Naive thymus-derived CD4-positive, alpha-beta T cell (primary cell): ENCODE data around the gene NR2F1. TPM values are rescaled to one million over a fixed set of nuclear protein-coding genes. Genes with fewer than 3 reads are reported as not detected.

Experiments used
- ATAC-seq: fragments of 150-1000 bp; cut with Tn5 transposase; 2 replicates; pipeline ENCODE4 v1.10.0; 2021; ENCODE audit warnings: mild to moderate bottlenecking, moderate library complexity
- CTCF ChIA-PET: fragments of 350-600 bp; sonication (Branson Sonifier 250); formaldehyde crosslinking; loops from one replicate; lab custom pipeline; 2021; ENCODE audit warnings: antibody characterized with exemption; lab: Charles Lee
- POLR2A ChIA-PET: fragments of 350-600 bp; sonication (Branson Sonifier 250); formaldehyde crosslinking; loops from one replicate; lab custom pipeline; 2021; ENCODE audit warnings: antibody characterized with exemption, inconsistent platforms; lab: Charles Lee
- DNase-seq, 9 donors: peaks; one replicate each; pipeline versions ENCODE4 v3.0.0 to v3.0.0-alpha.2; 2020 to 2022; ENCODE audit warnings: mixed read lengths in 1 of 9
- H3K27ac ChIP-seq: one replicate; pipeline ENCODE4 v1.7.0; 2013; ENCODE audit warnings: mild to moderate bottlenecking, low read depth, low read length, moderate library complexity
- H3K27me3 ChIP-seq, 2 donors: one replicate each; pipeline ENCODE4 v1.7.0; 2013; ENCODE audit warnings: low read length in 2 of 2, mild to moderate bottlenecking in 2 of 2, moderate library complexity in 2 of 2; ENCODE audit not compliant: control insufficient read depth in 2 of 2, insufficient read depth in 2 of 2
- H3K36me3 ChIP-seq, 3 experiments: 1 replicate in 2 of 3; 2 replicates in 1 of 3; pipeline ENCODE4 v1.7.0; 2013; ENCODE audit warnings: low read length in 3 of 3, mild to moderate bottlenecking in 3 of 3, moderate library complexity in 1 of 3; ENCODE audit not compliant: insufficient read depth in 3 of 3, control insufficient read depth in 2 of 3
- H3K4me1 ChIP-seq, 2 donors: one replicate each; pipeline ENCODE4 v1.7.0; 2013; ENCODE audit warnings: low read length in 2 of 2, mild to moderate bottlenecking in 2 of 2, moderate library complexity in 1 of 2; ENCODE audit not compliant: control insufficient read depth in 2 of 2, insufficient read depth in 2 of 2
- H3K4me3 ChIP-seq: 2 replicates; pipeline ENCODE4 v1.7.0; 2013; ENCODE audit warnings: mild to moderate bottlenecking, low read length
- H3K9me3 ChIP-seq, 3 experiments: 1 replicate in 2 of 3; 2 replicates in 1 of 3; pipeline ENCODE4 v1.7.0; 2013; ENCODE audit warnings: low read length in 3 of 3; ENCODE audit not compliant: control insufficient read depth in 2 of 3
- H3K27ac Mint-ChIP-seq, 9 donors: one replicate each; pipeline ENCODE4 v1.8.0; 2020 to 2022; ENCODE audit warnings: mixed read lengths in 9 of 9, mild to moderate bottlenecking in 8 of 9, moderate library complexity in 5 of 9, inconsistent platforms in 2 of 9
- H3K27me3 Mint-ChIP-seq, 5 donors: one replicate each; pipeline ENCODE4 v1.8.0; 2021 to 2022; ENCODE audit warnings: mixed read lengths in 5 of 5, mild to moderate bottlenecking in 1 of 5
- H3K36me3 Mint-ChIP-seq, 5 donors: one replicate each; pipeline ENCODE4 v1.8.0; 2020 to 2022; ENCODE audit warnings: mixed read lengths in 5 of 5, mild to moderate bottlenecking in 3 of 5, inconsistent platforms in 1 of 5
- H3K4me1 Mint-ChIP-seq, 7 donors: one replicate each; pipeline ENCODE4 v1.8.0; 2020 to 2022; ENCODE audit warnings: mixed read lengths in 7 of 7, mild to moderate bottlenecking in 3 of 7, inconsistent platforms in 1 of 7
- H3K4me3 Mint-ChIP-seq, 10 donors: one replicate each; pipeline ENCODE4 v1.8.0; 2020 to 2022; ENCODE audit warnings: mild to moderate bottlenecking in 10 of 10, mixed read lengths in 10 of 10, moderate library complexity in 6 of 10, inconsistent platforms in 2 of 10
- H3K9me3 Mint-ChIP-seq, 11 donors: one replicate each; pipeline ENCODE4 v1.8.0; 2020 to 2022; ENCODE audit warnings: mixed read lengths in 11 of 11, mild to moderate bottlenecking in 4 of 11, inconsistent platforms in 1 of 11, moderate library complexity in 1 of 11
- intact Hi-C, 2 donors: fragments of 100-400 bp; cut with micrococcal nuclease; formaldehyde crosslinking; loops; one replicate each; pipeline ENCODE4 v1.15.1; 2023
- polyA plus RNA-seq, 2 donors: library from polyadenylated mRNA; unstranded; fragments of 300-500 nt; fragmentation: Illumina TruSeq; gene quantifications; one replicate each; pipeline ENCODE4 v1.2.3, GENCODE V29; 2021
- total RNA-seq, 6 experiments: library from RNA in 5 of 6; stranded (reverse) in 5 of 6; gene quantifications; 1 replicate in 5 of 6; 2 replicates in 1 of 6; pipeline ENCODE4 v1.2.3 and lab custom pipeline; 2021 to 2026

Gene NR2F1
- total and polyA plus RNA-seq, 7 experiments from 2014 or later = not detected

DNA sequence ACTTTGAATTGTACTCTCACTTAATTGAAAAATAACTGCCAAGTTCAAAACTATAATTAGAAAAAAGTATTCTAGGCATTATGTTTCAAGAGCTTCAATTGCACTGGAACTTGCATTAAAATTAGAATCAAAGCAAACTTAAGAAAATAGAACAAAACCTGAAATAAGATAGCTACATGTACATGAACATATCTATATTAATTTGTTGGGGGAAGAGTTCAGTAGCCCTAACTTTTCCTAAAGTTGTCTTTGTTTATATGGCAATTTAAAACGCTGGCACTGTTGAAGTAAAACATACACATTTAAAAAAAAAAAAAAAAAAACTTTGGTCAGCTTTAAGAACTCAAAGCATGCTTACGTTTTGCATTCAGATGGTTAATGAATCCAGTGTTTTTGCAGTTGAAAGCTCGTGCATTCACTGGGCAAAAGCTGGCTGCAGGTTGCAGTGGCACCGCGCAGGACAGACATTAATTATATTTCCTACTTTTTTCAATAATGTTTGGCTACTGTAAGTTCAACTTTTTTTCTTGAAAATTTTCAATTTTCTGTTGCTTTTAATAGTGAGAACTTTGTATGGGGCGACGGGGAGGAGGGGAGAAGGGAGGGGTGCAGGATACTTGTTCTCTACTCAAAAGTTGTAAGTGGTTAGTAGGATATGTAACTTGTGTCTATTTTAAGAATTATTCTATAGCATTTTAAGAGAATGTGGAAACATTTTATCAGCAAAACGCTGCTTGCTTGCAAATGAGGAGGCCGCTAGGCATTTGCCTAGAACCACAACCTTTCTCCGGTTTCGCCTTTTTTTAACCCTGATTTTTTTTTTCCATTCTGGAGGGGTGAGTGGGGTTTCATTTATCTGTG, 3.9 kb downstream of the NR2F1 start:
- H3K9me3 Mint-ChIP-seq = peaks cover 0 to 26% (median 5%) of the 10 kb centered on the region in 11 donors
- peaks cover 38 to 43% of the 10 kb centered on the region in 2 donors for H3K27me3 ChIP-seq
- H3K4me3 ChIP-seq = no peak overlapping the region
- DNase-seq (no peak), ATAC-seq (no peak)
- POLR2A ChIA-PET = interaction anchor here (0.6 to 0.7 kb wide), 2 partner anchors 23 to 75 kb away, joined by 3 to 5 read pairs; no protein-coding TSS in a partner anchor
- H3K9me3 ChIP-seq = peaks cover 0 to 4% (median 0%) of the 10 kb centered on the region in 3 experiments
- no peak overlapping the region for H3K27ac ChIP-seq
- H3K36me3 ChIP-seq = no peaks in the 10 kb centered on the region
- CTCF ChIA-PET = no interaction called here
- H3K27ac Mint-ChIP-seq = peak overlapping the region in 5 of 9 donors; percentile 14 to 80 (median 44)
- H3K4me3 Mint-ChIP-seq = peak overlapping the region in 6 of 10 donors; percentile 9 to 63 (median 56)
- peaks cover 58 to 65% (median 64%) of the 10 kb centered on the region in 5 donors for H3K27me3 Mint-ChIP-seq
- peaks cover 6 to 26% (median 19%) of the 10 kb centered on the region in 7 donors for H3K4me1 Mint-ChIP-seq
- H3K36me3 Mint-ChIP-seq = peaks cover 0 to 12% (median 6%) of the 10 kb centered on the region in 5 donors
- intact Hi-C loops = loop anchor here in 1 of 2 donors (1.0 to 2.0 kb wide), 2 partner anchors 14 to 16 kb away; no protein-coding TSS in a partner anchor
- H3K4me1 ChIP-seq = peaks cover 11 to 14% of the 10 kb centered on the region in 2 donors

DNA sequence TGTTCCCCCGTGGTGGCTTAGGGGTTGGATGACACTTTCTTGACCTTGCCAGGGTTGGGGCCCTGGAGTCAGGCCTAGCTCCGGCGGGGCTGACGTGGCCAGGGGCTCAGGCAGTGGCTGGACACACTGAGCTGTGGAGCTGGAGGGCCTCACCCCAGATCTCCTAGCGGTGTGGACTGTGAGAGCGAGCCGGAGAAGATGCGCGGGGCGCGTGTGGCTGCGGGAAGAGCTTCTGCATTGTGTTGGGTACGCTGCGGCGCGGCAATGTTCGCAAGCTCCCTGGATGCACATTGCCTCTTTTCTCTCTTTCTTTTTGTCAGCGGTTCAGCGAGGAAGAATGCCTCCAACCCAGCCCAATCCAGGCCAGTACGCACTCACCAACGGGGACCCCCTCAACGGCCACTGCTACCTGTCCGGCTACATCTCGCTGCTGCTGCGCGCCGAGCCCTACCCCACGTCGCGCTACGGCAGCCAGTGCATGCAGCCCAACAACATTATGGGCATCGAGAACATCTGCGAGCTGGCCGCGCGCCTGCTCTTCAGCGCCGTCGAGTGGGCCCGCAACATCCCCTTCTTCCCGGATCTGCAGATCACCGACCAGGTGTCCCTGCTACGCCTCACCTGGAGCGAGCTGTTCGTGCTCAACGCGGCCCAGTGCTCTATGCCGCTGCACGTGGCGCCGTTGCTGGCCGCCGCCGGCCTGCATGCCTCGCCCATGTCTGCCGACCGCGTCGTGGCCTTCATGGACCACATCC, 4.8 kb downstream of the NR2F1 start:
- Mint-ChIP-seq H3K36me3 (peaks cover 0 to 12% (median 6%) of the 10 kb centered on the region in 5 donors), H3K4me3 (peak overlapping the region in 7 of 10 donors; percentile 6 to 63 (median 53)), H3K4me1 (peaks cover 6 to 26% (median 19%) of the 10 kb centered on the region in 7 donors), H3K27ac (peak overlapping the region in 6 of 9 donors; percentile 14 to 80 (median 41)), H3K27me3 (peaks cover 66 to 72% (median 72%) of the 10 kb centered on the region in 5 donors), H3K9me3 (peaks cover 0 to 26% (median 6%) of the 10 kb centered on the region in 11 donors)
- ChIA-PET CTCF (no interaction called here), POLR2A (no interaction called here)
- H3K27me3 ChIP-seq = peaks cover 30 to 35% of the 10 kb centered on the region in 2 donors
- ATAC-seq = no peak
- DNase-seq = no peak
- peaks cover 8 to 11% of the 10 kb centered on the region in 2 donors for H3K4me1 ChIP-seq
- H3K36me3 ChIP-seq = no peaks in the 10 kb centered on the region
- H3K27ac ChIP-seq = no peak overlapping the region
- H3K9me3 ChIP-seq = peaks cover 0 to 4% (median 0%) of the 10 kb centered on the region in 3 experiments
- intact Hi-C loops = loop anchor here in 1 of 2 donors (2.0 kb wide), 1 partner anchor 15 kb away; no protein-coding TSS in a partner anchor
- no peak overlapping the region for H3K4me3 ChIP-seq

- no peak overlapping the region for H3K4me3 ChIP-seq
- H3K27me3 Mint-ChIP-seq = peaks cover 73 to 80% (median 79%) of the 10 kb centered on the region in 5 donors
- peak overlapping the region in 9 of 10 donors; percentile 27 to 66 (median 58) for H3K4me3 Mint-ChIP-seq
- peaks cover 0 to 4% (median 0%) of the 10 kb centered on the region in 3 experiments for H3K9me3 ChIP-seq
- intact Hi-C loops = no loop called here
- peaks cover 0 to 4% of the 10 kb centered on the region in 2 donors for H3K4me1 ChIP-seq
- H3K9me3 Mint-ChIP-seq = peaks cover 0 to 26% (median 7%) of the 10 kb centered on the region in 11 donors
- no peaks in the 10 kb centered on the region for H3K36me3 ChIP-seq
- ATAC-seq (no peak), DNase-seq (no peak)
- H3K27me3 ChIP-seq = peaks cover 22 to 29% of the 10 kb centered on the region in 2 donors
- peaks cover 7 to 26% (median 19%) of the 10 kb centered on the region in 7 donors for H3K4me1 Mint-ChIP-seq
- peaks cover 0 to 12% (median 6%) of the 10 kb centered on the region in 5 donors for H3K36me3 Mint-ChIP-seq
- ChIA-PET POLR2A (no interaction called here), CTCF (no interaction called here)
- no peak overlapping the region for H3K27ac ChIP-seq
- H3K27ac Mint-ChIP-seq = peak overlapping the region in 5 of 9 donors; percentile 56 to 88 (median 78)
These were observed 5.5 kb downstream of the NR2F1 start for GRCh38 chr5:93588352-93589151.

GRCh38 chr5:93589152-93589828, 6.3 kb downstream of the NR2F1 start:
- H3K4me3 ChIP-seq = no peak overlapping the region
- Mint-ChIP-seq H3K27me3 (peaks cover 81 to 87% (median 86%) of the 10 kb centered on the region in 5 donors), H3K27ac (peak overlapping the region in 3 of 9 donors; percentile 78 to 88 (median 83)), H3K4me1 (peaks cover 11 to 26% (median 19%) of the 10 kb centered on the region in 7 donors), H3K4me3 (peak overlapping the region in 8 of 10 donors; percentile 2 to 66 (median 46)), H3K36me3 (peaks cover 0 to 12% (median 8%) of the 10 kb centered on the region in 5 donors), H3K9me3 (peaks cover 0 to 31% (median 7%) of the 10 kb centered on the region in 11 donors)
- H3K27ac ChIP-seq = no peak overlapping the region
- POLR2A ChIA-PET = no interaction called here
- DNase-seq (no peak), ATAC-seq (no peak)
- CTCF ChIA-PET = no interaction called here
- intact Hi-C loops = no loop called here
- no peaks in the 10 kb centered on the region for H3K36me3 ChIP-seq
- peaks cover 0 to 4% (median 0%) of the 10 kb centered on the region in 3 experiments for H3K9me3 ChIP-seq
- peaks cover 20 to 33% of the 10 kb centered on the region in 2 donors for H3K27me3 ChIP-seq
- H3K4me1 ChIP-seq = no peaks in the 10 kb centered on the region

DNA sequence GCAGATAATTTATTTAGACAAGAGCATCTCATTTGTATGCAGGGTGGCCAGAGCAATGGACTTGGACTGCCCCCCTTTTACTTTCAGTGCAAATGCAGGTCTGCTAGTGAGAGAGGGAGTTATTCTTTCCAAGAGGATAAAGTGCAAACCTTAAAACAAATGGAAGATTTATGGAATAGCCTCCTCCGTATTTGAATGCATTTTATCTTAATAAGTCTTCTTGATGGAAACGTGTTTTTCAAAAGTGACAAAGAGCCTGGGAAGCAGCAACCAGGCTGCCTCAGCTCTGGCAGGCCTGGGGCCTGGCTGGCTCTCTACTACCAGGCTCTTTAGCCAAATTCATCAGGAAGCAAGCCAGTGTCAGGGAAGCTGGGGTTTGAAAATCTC, 6.8 kb downstream of the NR2F1 start:
- Mint-ChIP-seq H3K4me3 (no peak overlapping the region), H3K27ac (no peak overlapping the region), H3K36me3 (peaks cover 0 to 12% (median 8%) of the 10 kb centered on the region in 5 donors), H3K27me3 (peaks cover 86 to 93% (median 91%) of the 10 kb centered on the region in 5 donors), H3K4me1 (peaks cover 11 to 26% (median 23%) of the 10 kb centered on the region in 7 donors), H3K9me3 (peaks cover 0 to 36% (median 7%) of the 10 kb centered on the region in 11 donors)
- ChIA-PET POLR2A (no interaction called here), CTCF (no interaction called here)
- intact Hi-C loops = no loop called here
- H3K4me1 ChIP-seq = no peaks in the 10 kb centered on the region
- H3K4me3 ChIP-seq = no peak overlapping the region
- no peak for DNase-seq
- no peaks in the 10 kb centered on the region for H3K36me3 ChIP-seq
- peaks cover 0 to 7% (median 0%) of the 10 kb centered on the region in 3 experiments for H3K9me3 ChIP-seq
- no peak overlapping the region for H3K27ac ChIP-seq
- peaks cover 24 to 38% of the 10 kb centered on the region in 2 donors for H3K27me3 ChIP-seq
- ATAC-seq = no peak
